Body of pancreas (tissue), 4 donors: ENCODE measurements around the gene DSG1. TPM values are rescaled to one million over a fixed set of nuclear protein-coding genes. Genes with fewer than 3 reads are reported as not detected.

ENCODE experiments used
- ATAC-seq: fragments of 150-250 bp; one replicate; pipeline ENCODE4 v1.9.1; 2016
- DNase-seq, 4 donors: peaks; one replicate each; pipeline ENCODE4 v3.0.0-alpha.2; 2019
- H3K27ac ChIP-seq, 4 donors: fragments of 200-600 bp; sonication (generic); 1 replicate in 3 of 4; 2 replicates in 1 of 4; pipeline versions ENCODE4 v1.5.1 to v1.6.1; 2016 to 2019; ENCODE audit warnings: mild to moderate bottlenecking in 1 of 4, mixed read lengths in 1 of 4, moderate library complexity in 1 of 4
- H3K27me3 ChIP-seq, 2 donors: fragments of 200-600 bp; sonication (generic); one replicate each; pipeline ENCODE4 v1.6.0; 2016; ENCODE audit warnings: mild to moderate bottlenecking in 1 of 2
- H3K36me3 ChIP-seq, 2 donors: fragments of 200-600 bp; sonication (generic); replicated peaks in 1 of 2; 2 replicates each; pipeline ENCODE4 v1.5.1; 2016; ENCODE audit warnings: low read depth in 2 of 2; ENCODE audit not compliant: insufficient read depth in 1 of 2
- H3K4me1 ChIP-seq: fragments of 200-600 bp; sonication (generic); one replicate; pipeline ENCODE4 v1.6.0; 2016
- H3K4me3 ChIP-seq, 2 donors: fragments of 200-600 bp; sonication (generic); 1 replicate in 1 of 2; 2 replicates in 1 of 2; pipeline ENCODE4 v1.5.1; 2016 to 2019
- H3K9me3 ChIP-seq, 3 donors: fragments of 200-600 bp; sonication (generic); 1 replicate in 2 of 3; 2 replicates in 1 of 3; pipeline ENCODE4 v1.5.1; 2016
- CTCF ChIP-seq, 7 experiments: fragments of 450-650 bp in 4 of 7; fragments of 200-600 bp in 3 of 7; sonication (generic) in 3 of 7; IDR thresholded peaks; one replicate each; pipeline ENCODE4 v1.5.1; 2016 to 2019; ENCODE audit warnings: antibody characterized with exemption in 7 of 7
- POLR2A ChIP-seq, 3 donors: fragments of 450-650 bp; IDR thresholded peaks; one replicate each; pipeline ENCODE4 v1.6.1; 2016; ENCODE audit warnings: antibody characterized with exemption in 3 of 3, mild to moderate bottlenecking in 2 of 3
- WGBS, 2 donors: methylation state at CpG; one replicate each; pipeline ENCODE4 v1.1.5; 2017; 5-methylcytosine and 5-hydroxymethylcytosine counted together
- intact Hi-C: fragments of 100-400 bp; cut with DNase I; formaldehyde crosslinking; loops from one replicate; pipeline ENCODE4 v1.15.1; 2023
- total RNA-seq, 2 donors: library from RNA; depleted of rRNA; stranded (reverse); fragments of >200 nt; gene quantifications; one replicate each; pipeline ENCODE4 v1.1.0, GENCODE V29; 2016

DSG1 gene
- total RNA-seq, 2 donors from 2014 or later = under 0.01 TPM; not detected in 1

GRCh38 chr18:31303771-31304170 is 14.2 kb upstream of the DSG1 start:
- TF ChIP-seq POLR2A (IDR thresholded peaks at IDR 0.05) (no peak), CTCF (IDR thresholded peaks at IDR 0.05) (no peak)
- ATAC-seq (no peak), DNase-seq (no peak)
- Histone ChIP-seq H3K9me3 (no peaks in the 10 kb centered on the region), H3K36me3 (no peaks in the 10 kb centered on the region), H3K4me1 (no peaks in the 10 kb centered on the region), H3K27me3 (no peaks in the 10 kb centered on the region), H3K4me3 (no peak overlapping the region), H3K27ac (no peak overlapping the region)
- 84 to 91% methylated on average over 3 of the region's 3 CpGs for WGBS, 2 donors
- intact Hi-C loops = no loop called here

- TF ChIP-seq CTCF (IDR thresholded peaks at IDR 0.05) (no peak), POLR2A (IDR thresholded peaks at IDR 0.05) (no peak)
- H3K27me3 ChIP-seq = no peaks in the 10 kb centered on the region
- no peaks in the 10 kb centered on the region for H3K4me1 ChIP-seq
- intact Hi-C loops = no loop called here
- no peak overlapping the region for H3K27ac ChIP-seq
- no peaks in the 10 kb centered on the region for H3K9me3 ChIP-seq
- H3K36me3 ChIP-seq = no peaks in the 10 kb centered on the region
- ATAC-seq (no peak), DNase-seq (no peak)
- no peak overlapping the region for H3K4me3 ChIP-seq
- WGBS, 2 donors = 85 to 86% methylated on average over 2 of the region's 2 CpGs
These were observed 8.8 kb upstream of the DSG1 start for GRCh38 chr18:31309115-31309514.

GRCh38 chr18:31316974-31317373 is 986 bp upstream of the DSG1 start:
- intact Hi-C loops = no loop called here
- no peaks in the 10 kb centered on the region for H3K9me3 ChIP-seq
- H3K36me3 ChIP-seq = no peaks in the 10 kb centered on the region
- no peaks in the 10 kb centered on the region for H3K27me3 ChIP-seq
- H3K27ac ChIP-seq = no peak overlapping the region
- DNase-seq (peak in 1 of 4 donors; percentile 7), ATAC-seq (no peak)
- 32 to 36% methylated on average over 4 of the region's 4 CpGs for WGBS, 2 donors
- no peaks in the 10 kb centered on the region for H3K4me1 ChIP-seq
- no peak for TF ChIP-seq CTCF (IDR thresholded peaks at IDR 0.05)
- no peak overlapping the region for H3K4me3 ChIP-seq

GRCh38 chr18:31321719-31322118 is 3.8 kb downstream of the DSG1 start:
- WGBS, 2 donors = 38 to 51% methylated on average over 2 of the region's 2 CpGs

More at GRCh38 chr18:31321719-31322118, 3.8 kb downstream of the DSG1 start:
- H3K36me3 ChIP-seq = no peaks in the 10 kb centered on the region
- no peak for DNase-seq
- H3K27ac ChIP-seq = no peak overlapping the region
- TF ChIP-seq CTCF (IDR thresholded peaks at IDR 0.05) = no peak
- no peak for TF ChIP-seq POLR2A (IDR thresholded peaks at IDR 0.05)
- H3K9me3 ChIP-seq = no peaks in the 10 kb centered on the region
- no peak overlapping the region for H3K4me3 ChIP-seq
- H3K4me1 ChIP-seq = no peaks in the 10 kb centered on the region
- no peak for ATAC-seq
- no peaks in the 10 kb centered on the region for H3K27me3 ChIP-seq
- intact Hi-C loops = no loop called here
